Stimulated activated CD8-positive, alpha-beta memory T cell treated with anti-CD3 and anti-CD28 coated beads, Interleukin-12 subunit alpha, Interleukin-12 subunit beta, amount 100 ng/mL, for 24 hours (primary cell): Measurements from ENCODE around the gene CBX4.

Experiments
- DNase-seq: peaks from one replicate; pipeline ENCODE4 v3.0.0-alpha.2; 2020; ENCODE audit errors: extremely low read depth

The CBX4 gene

DNA sequence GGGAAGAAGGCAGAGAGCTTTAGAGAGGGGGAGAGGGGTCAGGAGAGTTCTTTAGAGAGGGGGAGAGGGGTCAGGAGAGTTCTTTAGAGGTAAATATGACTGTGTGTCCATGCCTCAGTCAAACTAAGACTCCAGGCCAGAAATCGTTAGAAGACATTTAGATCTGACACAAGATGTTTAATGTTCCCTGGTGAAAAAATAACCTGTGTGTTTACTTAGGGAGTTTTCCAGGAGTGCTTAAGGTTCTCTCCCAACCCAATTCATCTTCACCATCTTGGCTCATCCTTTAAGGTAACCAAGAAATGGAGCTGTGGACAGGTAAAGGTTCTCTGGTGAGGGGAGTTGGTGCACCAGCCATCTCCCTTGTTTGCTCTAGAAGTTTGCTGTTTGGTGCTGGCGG is 9.8 kb downstream of the CBX4 start:
- no peak for DNase-seq

DNA sequence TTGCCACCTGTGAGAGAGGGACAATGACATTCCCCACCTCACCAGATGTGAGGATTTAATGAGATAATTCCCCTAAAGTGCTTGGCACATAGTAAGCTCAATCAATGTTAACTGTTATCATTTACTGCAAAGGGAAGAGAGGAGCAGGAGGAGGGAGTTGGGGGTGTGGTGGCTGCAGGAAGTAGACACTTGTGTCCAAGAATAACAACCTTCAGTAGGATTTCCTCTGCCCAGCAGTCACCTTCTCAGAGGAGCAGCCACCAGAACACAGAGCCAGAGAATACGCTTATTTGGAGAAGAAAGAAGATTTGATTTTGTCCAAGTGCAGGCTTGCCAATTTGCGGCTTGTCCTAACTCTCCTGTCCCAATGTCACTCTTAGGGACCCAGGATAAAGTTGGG is 10.2 kb downstream of the CBX4 start:
- no peak for DNase-seq

DNA sequence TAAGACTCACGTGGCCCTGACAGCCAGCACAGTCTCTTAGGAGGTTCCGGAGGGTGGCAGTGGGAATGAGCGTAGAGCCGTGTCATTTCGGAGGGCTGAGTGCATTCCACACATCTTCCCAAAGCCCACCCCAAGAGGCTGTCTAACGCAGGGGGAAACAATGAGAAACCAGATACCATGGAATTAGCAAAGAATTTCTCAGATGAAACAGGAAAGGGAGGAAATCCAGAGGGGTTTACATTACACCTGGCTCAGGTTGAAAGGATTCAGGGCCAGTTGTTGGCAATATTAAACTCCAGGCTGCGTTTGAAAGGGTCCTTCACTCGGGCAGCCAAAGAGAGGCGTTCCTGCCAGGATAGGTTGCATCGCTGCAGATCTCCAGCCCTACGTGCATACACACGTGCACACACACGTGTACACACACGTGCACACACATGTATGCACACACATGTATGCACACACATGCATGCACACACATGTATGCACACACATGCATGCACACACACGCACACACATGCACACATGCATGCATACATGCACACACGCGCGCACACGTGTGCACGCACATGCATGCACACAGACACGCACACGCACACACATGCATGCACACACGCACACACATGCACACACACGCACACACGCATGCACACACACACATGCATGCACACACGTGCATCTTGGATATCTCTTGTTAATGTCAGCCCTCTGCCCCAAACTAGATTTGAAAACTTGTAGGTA is 12.2 kb downstream of the CBX4 start:
- DNase-seq = no peak

DNA sequence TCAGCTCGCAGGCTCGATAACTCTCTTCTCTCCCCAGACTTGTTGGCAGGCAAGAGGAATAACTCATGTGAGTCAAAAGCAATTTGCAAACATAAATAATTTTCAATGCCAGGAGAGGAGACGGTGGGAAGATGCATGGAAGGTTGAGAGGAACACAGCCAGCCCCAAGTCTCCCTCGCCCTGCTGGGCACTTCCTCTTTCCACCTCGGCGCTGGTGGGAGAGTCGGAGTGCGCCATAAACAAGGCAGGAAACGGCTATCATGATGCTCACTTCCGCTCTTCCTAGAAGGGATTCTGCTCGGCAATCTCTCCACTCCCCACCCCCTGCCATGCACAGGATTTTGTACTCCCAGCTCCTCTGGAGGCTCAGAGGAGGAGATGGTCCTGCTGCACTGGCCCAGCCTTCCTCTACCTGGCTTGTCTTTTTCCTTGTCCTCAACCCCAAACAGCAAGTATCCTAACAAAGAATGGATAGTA is 13.0 kb downstream of the CBX4 start:
- no peak for DNase-seq

DNA sequence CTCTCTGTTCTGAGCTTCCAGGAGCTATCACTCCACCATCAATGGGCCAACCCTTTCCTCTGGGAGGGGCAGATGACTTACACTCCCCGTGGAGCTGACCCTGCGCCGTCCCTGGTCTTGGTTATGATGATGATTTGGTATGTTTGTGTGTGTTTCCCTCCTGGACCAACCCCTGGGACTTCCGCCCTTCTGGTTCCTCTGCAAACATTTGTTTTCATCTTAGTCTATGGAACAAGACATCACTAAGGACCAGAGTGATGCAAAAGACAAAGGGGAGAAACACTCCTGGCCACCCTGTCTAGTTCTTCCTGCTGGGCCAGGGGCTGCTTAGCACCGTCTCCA is 13.7 kb downstream of the CBX4 start:
- DNase-seq = no peak

DNA sequence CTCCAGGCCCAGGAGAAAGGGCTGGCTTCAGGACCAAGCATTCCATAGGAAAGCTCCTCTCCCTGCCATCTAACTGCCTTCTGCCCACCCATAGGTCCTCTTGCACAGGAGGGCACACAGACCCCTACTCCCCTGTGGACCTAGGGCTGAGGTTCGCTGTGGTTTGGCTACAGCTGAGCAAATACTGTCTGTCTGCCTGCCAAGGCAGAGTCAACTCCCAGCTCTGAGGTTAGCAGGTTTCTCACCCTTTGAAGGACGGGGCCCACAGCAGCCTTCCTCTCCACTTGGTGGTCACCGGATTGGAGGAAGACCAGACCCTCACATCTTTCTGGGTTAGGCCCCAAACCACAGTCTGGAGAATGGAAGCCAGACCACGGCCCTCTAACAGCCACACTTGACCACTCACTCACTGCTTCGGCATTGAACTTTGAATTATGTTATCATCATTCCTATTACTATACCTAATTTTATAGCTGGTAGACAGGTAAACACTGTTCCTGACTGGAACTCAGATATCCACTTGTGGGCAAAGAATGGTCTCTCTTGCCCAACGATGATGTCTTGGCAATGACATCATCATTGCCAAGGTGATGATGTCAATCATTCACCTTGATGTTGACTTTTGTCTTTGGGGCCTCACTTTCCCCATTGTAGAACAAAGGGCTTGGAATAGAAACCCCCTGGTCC is 14.2 kb downstream of the CBX4 start:
- DNase-seq = no peak

DNA sequence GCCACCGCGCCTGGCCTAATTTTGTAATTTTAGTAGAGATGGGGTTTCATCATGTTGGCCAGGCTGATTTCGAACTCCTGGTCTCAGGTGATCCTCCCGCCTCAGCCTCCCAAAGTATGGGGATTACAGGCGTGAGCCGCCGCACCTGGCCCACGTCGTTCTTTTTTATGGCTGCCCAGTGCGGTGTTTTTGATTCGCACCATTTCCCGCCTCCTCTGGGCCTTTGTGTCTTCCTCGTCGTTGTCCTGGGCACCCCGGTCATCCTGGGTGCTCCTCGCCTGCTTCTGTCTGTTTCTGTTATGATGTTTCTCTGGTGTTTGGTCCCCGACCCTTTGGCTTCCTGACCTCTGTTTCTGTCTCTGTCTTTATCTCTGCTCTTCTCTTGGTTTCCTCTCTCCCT is 15.0 kb downstream of the CBX4 start:
- DNase-seq = no peak

DNA sequence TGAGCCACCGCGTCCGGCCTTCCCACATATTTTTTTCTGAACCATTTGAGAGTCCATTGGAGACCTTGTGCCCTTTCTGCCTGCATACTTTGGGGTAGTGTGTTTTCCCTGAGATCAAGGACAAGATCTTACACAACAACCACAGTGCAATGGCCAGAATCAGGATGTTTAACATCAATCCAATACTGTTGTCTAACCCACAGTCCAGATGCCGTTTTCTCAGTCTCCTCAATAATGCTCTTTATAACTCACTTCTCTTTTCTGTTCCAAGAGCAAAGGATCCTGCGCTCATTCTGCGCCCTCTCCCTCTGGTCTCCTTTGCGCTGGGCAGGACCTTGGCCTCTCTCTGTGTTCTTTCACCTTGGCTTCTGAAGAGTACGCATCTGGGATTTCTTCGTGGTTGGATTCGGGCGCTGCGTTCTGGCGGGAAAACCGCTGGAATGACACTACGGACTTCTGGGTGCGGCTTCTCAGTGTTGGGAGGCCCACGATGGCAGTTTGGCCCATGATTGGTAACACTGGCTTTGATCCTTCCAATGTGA is 16.6 kb downstream of the CBX4 start:
- no peak for DNase-seq

DNA sequence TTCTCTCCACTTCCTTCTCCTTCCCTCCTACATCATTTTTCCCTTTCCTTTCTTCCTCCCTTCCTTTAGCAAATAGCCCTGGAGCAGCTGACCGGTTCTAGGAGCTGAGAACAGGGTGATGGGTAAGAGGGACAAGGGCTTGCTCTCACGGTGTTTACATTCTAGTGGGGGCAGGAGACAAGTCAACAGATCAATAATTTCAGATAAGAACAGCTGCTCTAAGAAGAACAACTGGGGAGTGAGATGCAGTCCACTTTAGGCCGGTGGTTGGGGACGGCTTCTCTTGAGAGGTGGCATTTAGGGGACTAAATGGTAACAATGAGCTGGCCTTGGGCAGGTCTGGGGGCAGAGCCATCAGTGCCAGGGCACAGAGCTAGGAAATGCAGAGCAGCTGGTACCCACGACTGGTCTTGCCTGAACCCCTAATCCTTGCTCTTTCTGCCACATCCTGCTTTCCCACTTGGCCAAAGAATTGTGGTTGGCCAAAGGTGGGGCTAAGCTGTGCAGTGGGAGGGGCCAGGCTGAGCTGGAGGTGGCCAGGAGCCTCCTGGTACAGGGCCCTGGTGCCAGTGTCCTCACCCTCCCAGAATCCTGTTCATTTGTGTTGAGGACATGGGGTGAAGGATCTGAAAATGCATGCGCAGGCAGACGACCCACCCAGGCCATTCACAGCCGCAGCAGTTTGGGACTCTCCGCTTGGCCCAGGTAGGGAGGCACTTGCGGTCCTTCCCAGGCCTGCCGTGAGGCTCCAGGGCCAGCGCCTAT is 17.7 kb downstream of the CBX4 start:
- no peak for DNase-seq

DNA sequence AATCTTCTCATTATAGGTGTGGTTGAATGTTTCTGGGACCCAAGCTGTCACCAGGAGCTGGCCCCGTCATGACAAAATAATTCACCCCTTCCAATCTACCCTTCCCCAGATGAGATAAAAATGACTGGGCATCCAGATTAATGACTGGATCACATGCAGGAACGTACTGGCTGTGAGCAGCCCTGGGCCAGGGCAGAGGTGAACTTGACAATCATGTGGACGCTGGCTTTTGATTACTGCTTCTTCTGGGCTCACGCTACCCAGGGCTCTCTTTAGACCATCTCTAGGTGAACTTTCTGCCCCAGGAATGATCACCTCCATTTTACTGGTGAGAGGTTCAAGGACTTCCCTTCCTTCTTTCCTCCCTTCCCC is 18.3 kb downstream of the CBX4 start:
- DNase-seq = no peak

DNA sequence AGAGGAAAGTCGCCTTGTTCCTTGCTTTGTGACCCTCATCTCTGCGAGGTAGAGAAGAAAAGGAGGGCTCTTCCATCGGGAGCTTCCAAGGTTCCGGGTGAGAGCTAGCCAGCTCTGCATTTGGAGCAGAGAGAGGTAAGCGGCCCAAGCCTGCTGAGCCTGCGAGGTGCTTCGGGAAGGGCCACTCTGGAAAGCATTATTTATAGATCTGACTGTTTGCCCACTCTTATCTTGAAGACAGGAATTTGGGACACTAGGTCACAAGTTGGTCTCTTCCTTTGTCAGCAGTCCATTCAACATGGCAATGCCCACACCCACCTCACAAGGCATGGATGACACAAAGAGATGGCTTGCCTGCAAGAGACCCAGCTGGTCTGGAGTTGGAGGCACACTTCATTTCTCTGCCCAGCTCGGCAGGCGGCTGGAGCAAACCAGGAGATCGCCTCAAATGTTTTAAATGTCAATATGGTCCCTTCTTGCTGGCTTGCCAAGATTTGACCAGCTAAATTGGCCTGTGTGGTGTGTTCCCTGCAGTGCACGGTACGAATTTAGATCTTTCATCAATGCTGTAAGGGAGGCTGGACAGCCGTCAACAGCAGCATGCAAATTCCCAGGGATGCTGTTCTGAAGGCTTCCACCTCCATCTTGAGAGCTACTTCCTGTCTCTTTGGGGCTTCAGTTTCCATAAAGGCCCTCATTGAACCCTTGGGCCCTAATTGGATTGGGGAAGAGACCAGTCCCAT is 19.5 kb downstream of the CBX4 start:
- DNase-seq = no peak

DNA sequence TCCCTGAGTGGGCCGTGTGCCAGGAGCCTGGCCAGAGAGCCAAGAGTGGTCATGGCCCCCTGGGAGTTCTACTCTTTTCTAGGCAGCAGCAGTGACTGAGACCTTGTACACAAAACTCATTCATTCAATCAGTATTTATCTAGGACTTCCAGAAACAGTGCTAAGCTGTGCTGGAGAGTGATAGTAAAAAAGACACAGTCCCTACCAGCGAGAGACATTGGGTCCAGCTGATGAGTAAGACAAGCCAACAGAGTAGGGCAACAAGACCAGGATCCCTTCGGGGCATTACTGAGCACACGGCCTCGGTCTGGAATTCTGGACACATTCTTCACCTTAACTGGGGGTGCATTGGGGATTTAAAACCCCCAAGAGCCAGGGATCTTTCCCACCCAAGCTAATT is 20.2 kb downstream of the CBX4 start:
- DNase-seq = no peak

DNA sequence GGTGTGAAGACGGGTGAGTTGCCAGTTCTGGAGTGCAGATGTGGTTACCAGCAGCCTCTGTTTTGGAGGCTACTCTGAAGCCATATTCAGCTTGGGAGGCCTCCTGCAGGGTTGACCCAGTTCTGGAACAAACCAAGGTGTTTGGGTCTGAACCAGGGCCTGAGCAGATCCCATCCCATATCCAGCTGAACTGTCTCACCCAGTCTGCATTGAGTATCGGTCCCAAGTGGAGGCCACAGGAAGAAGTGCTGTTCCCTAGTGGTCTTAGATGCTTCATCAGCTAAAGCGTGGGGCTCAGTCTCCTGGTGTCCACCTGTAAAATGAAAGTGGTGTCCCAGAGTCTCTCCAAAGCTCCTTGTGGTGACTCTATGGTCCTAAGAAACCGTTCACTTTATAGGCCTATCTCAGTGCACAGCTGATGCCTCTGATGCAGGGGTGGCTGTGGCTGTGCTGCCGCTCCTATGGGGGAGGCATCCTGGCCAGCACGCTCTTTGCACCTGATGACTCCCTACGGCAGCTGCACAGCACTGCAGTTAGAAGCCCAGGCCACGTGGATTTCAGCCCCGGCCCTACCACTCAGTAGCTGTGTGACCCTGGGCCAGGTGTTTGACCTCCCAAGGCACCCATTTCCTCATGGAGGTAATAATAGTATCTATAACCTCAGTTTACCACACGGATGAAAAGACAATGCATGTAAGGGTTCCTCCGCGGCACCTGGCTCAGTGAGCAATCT is 21.0 kb downstream of the CBX4 start:
- DNase-seq = no peak

DNA sequence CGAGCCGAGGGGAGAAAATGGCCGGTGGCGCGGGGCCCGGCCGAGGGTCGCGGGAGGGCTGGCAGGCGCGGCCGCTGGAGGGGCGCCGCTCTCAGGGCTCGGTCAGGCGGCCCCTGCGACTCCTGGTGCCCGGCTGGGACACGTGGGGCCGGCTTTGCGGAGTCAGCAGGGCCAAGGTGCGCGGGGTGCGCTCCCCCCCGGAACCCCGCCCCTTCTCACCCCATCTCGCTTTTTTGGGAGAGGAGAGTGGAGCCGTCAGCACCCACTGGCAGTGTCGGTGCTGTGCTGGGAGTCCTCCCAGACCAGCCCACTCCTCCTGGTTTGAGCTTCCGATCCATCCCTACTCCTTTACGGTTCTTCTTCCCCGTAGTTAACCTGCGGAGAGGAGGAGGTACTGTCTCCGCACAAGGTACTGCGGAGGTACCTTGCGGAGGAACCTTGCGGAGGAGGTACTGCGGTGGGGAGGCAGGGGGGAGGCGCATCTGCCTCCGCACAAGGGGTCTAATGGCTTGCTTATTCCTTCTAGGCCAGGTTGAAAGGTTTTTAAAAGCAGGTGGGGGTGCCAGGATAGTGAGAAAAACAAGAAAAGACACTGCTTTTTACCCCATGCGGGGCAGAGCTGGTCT is 23.3 kb downstream of the CBX4 start:
- no peak for DNase-seq

DNA sequence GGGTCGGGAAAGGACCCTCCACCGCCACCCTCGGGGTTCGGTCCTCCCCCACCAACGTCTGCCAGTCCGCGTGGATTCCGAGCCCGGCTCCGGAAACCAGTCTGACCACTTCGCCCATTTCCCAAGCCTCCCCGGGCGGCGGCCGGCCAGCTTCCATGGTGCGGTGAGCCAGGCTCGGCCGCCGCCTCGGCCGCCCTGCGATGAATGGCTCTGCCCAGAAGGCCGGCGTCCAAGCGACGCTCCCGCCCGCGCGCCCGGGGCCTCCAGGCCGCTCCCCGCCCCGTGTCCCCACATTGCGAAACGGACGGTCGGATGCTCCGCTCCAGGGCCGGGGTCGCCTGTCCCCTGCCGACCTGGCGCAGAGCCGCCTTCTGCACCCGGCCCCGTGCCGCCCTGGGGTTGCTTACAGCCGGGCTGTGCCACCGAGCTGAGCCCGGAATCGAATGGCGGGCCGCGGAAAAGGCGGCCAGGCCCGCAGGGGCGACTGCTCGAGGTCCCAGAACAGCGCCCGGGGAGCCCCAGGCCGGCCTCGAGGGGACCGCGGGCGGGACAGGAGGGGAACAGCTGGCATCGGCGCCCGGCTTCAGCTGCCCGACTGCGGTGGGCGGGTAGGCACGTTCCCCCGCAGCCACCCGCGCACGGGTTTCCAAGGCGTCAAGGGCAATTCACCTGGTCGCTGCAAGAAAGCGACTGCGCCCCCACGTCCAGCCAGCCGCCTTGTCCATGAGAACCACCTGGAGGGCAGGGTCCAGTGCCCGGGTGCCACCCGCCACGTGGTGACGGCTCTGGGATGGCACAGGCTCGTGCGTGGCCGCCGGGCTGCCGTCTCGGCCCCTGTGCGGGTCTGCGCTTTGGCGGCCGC is 24.0 kb downstream of the CBX4 start:
- DNase-seq = no peak

DNA sequence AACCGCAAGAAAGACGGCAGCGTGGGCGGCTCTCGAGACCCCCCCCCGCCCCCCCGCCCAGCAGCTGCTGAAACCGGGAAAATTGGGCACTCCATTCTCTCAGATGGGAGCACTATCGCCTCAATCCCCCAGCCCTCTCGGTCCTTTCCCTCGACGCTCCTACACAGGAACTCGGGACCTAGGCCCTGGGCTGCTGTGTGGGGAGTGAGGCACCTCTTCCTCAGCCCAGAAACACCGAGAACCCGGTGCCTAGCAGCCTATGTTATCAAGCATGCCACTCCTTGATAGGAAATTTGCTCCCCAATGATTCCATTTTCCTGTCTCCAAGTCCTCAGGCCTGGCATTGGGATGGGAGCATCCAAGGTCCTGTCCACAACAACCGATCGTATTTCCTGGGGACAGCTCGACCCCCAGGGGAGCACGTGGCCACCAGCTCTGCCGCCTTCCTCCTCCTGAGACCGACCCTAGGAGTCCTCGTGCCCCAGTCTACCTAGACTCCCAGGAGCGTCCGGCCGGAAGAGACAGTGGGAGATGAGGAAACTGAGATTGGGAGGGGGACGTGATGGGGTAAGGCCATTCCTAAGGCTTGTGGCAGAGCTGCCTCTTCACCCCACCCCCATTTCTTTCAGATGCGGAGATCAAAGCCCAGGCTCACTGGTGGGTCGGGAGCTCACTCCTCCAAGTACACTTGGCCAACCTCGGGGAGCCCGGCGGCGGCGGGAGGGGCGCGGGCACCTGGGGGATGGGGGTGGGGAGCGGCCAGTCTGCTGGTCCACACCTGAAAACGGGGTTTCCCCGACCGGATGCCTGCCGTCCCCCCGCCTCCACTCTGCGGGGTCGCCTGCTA is 24.9 kb downstream of the CBX4 start:
- no peak for DNase-seq

DNA sequence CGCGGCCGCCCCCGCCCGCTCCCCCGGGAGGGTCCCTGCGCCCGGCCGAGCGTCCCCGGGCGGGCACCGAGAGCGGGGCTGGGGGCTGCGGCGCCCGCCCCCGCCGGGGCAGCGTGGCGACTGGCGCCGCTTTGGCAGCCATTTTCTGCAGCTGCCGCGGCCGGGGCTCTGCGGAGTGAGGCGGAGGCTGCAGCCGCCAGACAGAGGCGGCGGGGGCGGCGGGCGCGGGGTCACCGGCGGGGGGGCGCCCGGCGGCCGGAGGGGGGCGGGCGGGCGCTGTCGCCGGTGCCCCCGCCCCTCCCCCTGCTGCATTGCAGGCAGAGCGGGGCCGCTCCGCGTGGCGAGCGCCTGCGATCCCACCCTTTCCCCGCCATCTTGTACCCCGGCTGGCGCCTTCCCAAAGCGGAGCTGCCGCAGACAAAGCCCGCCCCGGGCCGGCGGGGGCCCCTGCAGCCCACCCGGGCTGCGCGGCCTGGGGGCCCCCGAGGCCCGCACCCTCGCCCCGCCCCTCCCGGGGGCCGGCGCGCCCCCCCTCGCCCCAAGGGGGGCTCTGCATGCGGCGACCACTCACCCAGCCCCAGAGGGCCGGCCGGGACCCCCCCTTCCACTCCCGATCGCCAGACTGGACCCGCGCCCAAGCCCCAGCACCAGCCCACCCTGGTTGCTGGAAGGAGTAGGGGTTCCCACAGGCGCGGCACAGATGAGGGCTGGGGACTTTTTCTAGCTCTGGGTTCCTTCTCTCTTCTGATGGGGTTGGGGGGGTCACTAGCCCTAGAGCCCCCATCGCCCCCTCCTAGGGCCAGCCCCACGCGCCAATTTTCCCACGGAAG is 25.7 kb downstream of the CBX4 start:
- DNase-seq = no peak
